H9 (cell line): ENCODE data around the gene ZDHHC24. TPM values are rescaled to one million over a fixed set of nuclear protein-coding genes. Genes with fewer than 3 reads are reported as not detected.

Experiments used
- DNase-seq: peaks from one replicate; pipeline ENCODE4 v3.0.0-alpha.2; 2017
- H2AFZ ChIP-seq: one replicate; pipeline ENCODE4 v1.6.1; 2013; ENCODE audit warnings: mild to moderate bottlenecking, low read length, control low read depth, moderate library complexity
- H2AK5ac ChIP-seq: 2 replicates; pipeline ENCODE4 v1.6.1; 2013; ENCODE audit warnings: low read length, control low read depth, mixed read lengths; ENCODE audit not compliant: insufficient read length
- H2BK120ac ChIP-seq: one replicate; pipeline ENCODE4 v1.6.1; 2013; ENCODE audit warnings: low read depth, mild to moderate bottlenecking, low read length, control low read depth, inconsistent platforms; ENCODE audit not compliant: poor library complexity, severe bottlenecking
- H2BK12ac ChIP-seq: 2 replicates; pipeline ENCODE4 v1.6.1; 2013; ENCODE audit warnings: low read length, control low read depth, mixed read lengths, low read depth; ENCODE audit not compliant: insufficient read length
- H2BK15ac ChIP-seq: 2 replicates; pipeline ENCODE4 v1.6.1; 2013; ENCODE audit warnings: low read depth, low read length, control low read depth
- H2BK20ac ChIP-seq: one replicate; pipeline ENCODE4 v1.6.1; 2013; ENCODE audit warnings: low read depth, mild to moderate bottlenecking, low read length, control low read depth, inconsistent platforms; ENCODE audit not compliant: poor library complexity, severe bottlenecking
- H2BK5ac ChIP-seq: 2 replicates; pipeline ENCODE4 v1.6.1; 2013; ENCODE audit warnings: low read length, control low read depth, mixed read lengths; ENCODE audit not compliant: insufficient read length
- H3K14ac ChIP-seq: 2 replicates; pipeline ENCODE4 v1.6.1; 2013; ENCODE audit warnings: low read length, control low read depth; ENCODE audit not compliant: insufficient read depth
- H3K18ac ChIP-seq: 2 replicates; pipeline ENCODE4 v1.6.1; 2013; ENCODE audit warnings: low read depth, mild to moderate bottlenecking, mixed read lengths, low read length, control low read depth; ENCODE audit not compliant: insufficient read length
- H3K23ac ChIP-seq: 2 replicates; pipeline ENCODE4 v1.6.1; 2013; ENCODE audit warnings: low read length, control low read depth, mixed read lengths, low read depth; ENCODE audit not compliant: insufficient read length
- H3K23me2 ChIP-seq: 2 replicates; pipeline ENCODE4 v1.6.1; 2013; ENCODE audit warnings: low read depth, mild to moderate bottlenecking, mixed read lengths, low read length, control low read depth; ENCODE audit not compliant: insufficient read length, poor library complexity, severe bottlenecking
- H3K27ac ChIP-seq: 2 replicates; pipeline ENCODE4 v1.5.1; 2013; ENCODE audit warnings: low read length, control low read depth, mixed read lengths, low read depth; ENCODE audit not compliant: insufficient read length
- H3K27me3 ChIP-seq: 2 replicates; pipeline ENCODE4 v1.6.1; 2013; ENCODE audit warnings: low read length, control low read depth, inconsistent platforms; ENCODE audit not compliant: insufficient read depth
- H3K4ac ChIP-seq: 2 replicates; pipeline ENCODE4 v1.6.1; 2013; ENCODE audit warnings: low read depth, mild to moderate bottlenecking, control low read depth, inconsistent platforms, low read length, moderate library complexity
- H3K4me1 ChIP-seq: 2 replicates; pipeline ENCODE4 v1.6.1; 2013; ENCODE audit warnings: low read length, control low read depth, inconsistent platforms; ENCODE audit not compliant: insufficient read depth
- H3K4me2 ChIP-seq: 2 replicates; pipeline ENCODE4 v1.6.1; 2013; ENCODE audit warnings: low read length, control low read depth, mixed read lengths; ENCODE audit not compliant: insufficient read length, insufficient read depth
- H3K56ac ChIP-seq: 2 replicates; pipeline ENCODE4 v1.6.1; 2013; ENCODE audit warnings: low read depth, mild to moderate bottlenecking, mixed read lengths, low read length, control low read depth; ENCODE audit not compliant: insufficient read length
- H3K79me1 ChIP-seq: 2 replicates; pipeline ENCODE4 v1.6.1; 2013; ENCODE audit warnings: low read depth, mild to moderate bottlenecking, moderate library complexity, low read length, control low read depth, inconsistent platforms; ENCODE audit not compliant: insufficient read depth, poor library complexity, severe bottlenecking
- H3K79me2 ChIP-seq: 2 replicates; pipeline ENCODE4 v1.6.1; 2013; ENCODE audit warnings: low read length, control low read depth, inconsistent platforms; ENCODE audit not compliant: insufficient read depth
- H3K9ac ChIP-seq: 2 replicates; pipeline ENCODE4 v1.6.1; 2013; ENCODE audit warnings: low read length, control low read depth, mixed read lengths; ENCODE audit not compliant: insufficient read length; ENCODE audit errors: extremely low read depth
- H3K9me3 ChIP-seq: one replicate; pipeline ENCODE4 v1.6.1; 2013; ENCODE audit warnings: low read depth, low read length, inconsistent platforms; ENCODE audit not compliant: control insufficient read depth
- H3T11ph ChIP-seq: one replicate; pipeline ENCODE4 v1.6.1; 2013; ENCODE audit warnings: mild to moderate bottlenecking, low read length, control low read depth, inconsistent platforms
- H4K20me1 ChIP-seq: one replicate; pipeline ENCODE4 v1.6.1; 2013; ENCODE audit not compliant: control insufficient read depth, insufficient read length, insufficient read depth
- H4K5ac ChIP-seq: 2 replicates; pipeline ENCODE4 v1.6.1; 2013; ENCODE audit warnings: low read depth, mild to moderate bottlenecking, mixed read lengths, low read length, control low read depth; ENCODE audit not compliant: insufficient read length
- H4K8ac ChIP-seq: replicated peaks from 2 replicates; pipeline ENCODE4 v1.6.1; 2013; ENCODE audit warnings: low read length, control low read depth, mixed read lengths, low read depth; ENCODE audit not compliant: insufficient read length
- H4K91ac ChIP-seq: 2 replicates; pipeline ENCODE4 v1.6.1; 2013; ENCODE audit warnings: low read depth, mild to moderate bottlenecking, moderate library complexity, mixed read lengths, low read length, control low read depth; ENCODE audit not compliant: insufficient read length
- H3K27ac Mint-ChIP-seq, 3 experiments: 2 replicates in 2 of 3; 3 replicates in 1 of 3; pipeline ENCODE4 v1.8.0; 2020 to 2021; ENCODE audit warnings: mixed read lengths in 3 of 3, mild to moderate bottlenecking in 1 of 3, moderate library complexity in 1 of 3
- H3K27me3 Mint-ChIP-seq: 2 replicates; pipeline ENCODE4 v1.8.0; 2021; ENCODE audit warnings: low read depth, mild to moderate bottlenecking, moderate library complexity, mixed read lengths
- H3K36me3 Mint-ChIP-seq, 3 experiments: 2 replicates in 2 of 3; 3 replicates in 1 of 3; pipeline ENCODE4 v1.8.0; 2020 to 2021; ENCODE audit warnings: low read depth in 3 of 3, mixed read lengths in 3 of 3; ENCODE audit not compliant: insufficient read depth in 1 of 3
- H3K4me1 Mint-ChIP-seq, 2 experiments: 2 replicates each; pipeline ENCODE4 v1.8.0; 2020; ENCODE audit warnings: mixed read lengths in 2 of 2
- H3K4me3 Mint-ChIP-seq, 2 experiments: 2 replicates in 1 of 2; 3 replicates in 1 of 2; pipeline ENCODE4 v1.8.0; 2020 to 2021; ENCODE audit warnings: mild to moderate bottlenecking in 2 of 2, mixed read lengths in 2 of 2, moderate library complexity in 1 of 2
- H3K9me3 Mint-ChIP-seq, 2 experiments: 2 replicates in 1 of 2; 3 replicates in 1 of 2; pipeline ENCODE4 v1.8.0; 2020; ENCODE audit warnings: mild to moderate bottlenecking in 2 of 2, mixed read lengths in 2 of 2, moderate library complexity in 1 of 2
- WGBS: extraction: QIAGEN DNeasy Blood & Tissue Kit; methylation state at CpG from one replicate; pipeline ENCODE4 v1.1.7; 2013; ENCODE audit warnings: missing lambda C conversion rate, low lambda C conversion rate, mixed read lengths; ENCODE audit not compliant: insufficient read length; ENCODE audit errors: extremely low coverage; 5-methylcytosine and 5-hydroxymethylcytosine counted together
- total RNA-seq: library from RNA; stranded (reverse); gene quantifications from 2 replicates; pipeline ENCODE4 v1.2.1, GENCODE V29; 2021
- TF ChIP-seq, protein P1 (sequence below): fragments of 200-600 bp; sonication (generic); conservative IDR thresholded peaks from 3 replicates; pipeline ENCODE4 v1.8.0; 2021; ENCODE audit warnings: antibody characterized with exemption, mild to moderate bottlenecking

The ZDHHC24 gene
- total RNA-seq, 1 experiment from 2014 or later: 8.9 TPM

DNA sequence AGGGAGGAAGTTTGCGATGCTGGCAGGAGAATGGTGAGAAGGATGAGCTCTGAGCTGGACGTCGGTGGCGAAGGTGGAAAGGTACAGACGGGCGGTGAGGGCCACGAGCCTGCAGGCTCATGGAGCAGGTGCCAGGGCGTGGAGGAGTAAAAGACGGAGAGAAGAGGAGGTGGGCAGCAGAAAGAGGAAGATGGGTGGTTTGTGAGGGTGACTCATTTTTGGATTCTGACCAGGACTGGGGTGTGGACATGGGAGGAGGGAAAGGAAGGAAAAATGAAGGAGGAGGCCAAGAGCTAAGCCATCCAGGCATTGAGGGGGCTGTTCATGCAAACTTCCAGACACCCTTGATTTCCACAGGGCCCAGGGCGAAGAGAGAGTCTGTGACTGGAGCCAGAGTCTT, 3.5 kb downstream of the ZDHHC24 start:
- Histone ChIP-seq H3K4ac (no peak overlapping the region), H2BK120ac (no peak overlapping the region), H2AK5ac (no peak overlapping the region), H3T11ph (no peak overlapping the region), H3K14ac (no peak overlapping the region), H4K91ac (no peak overlapping the region), H3K9ac (no peak overlapping the region), H3K79me2 (no peaks in the 10 kb centered on the region), H3K79me1 (no peaks in the 10 kb centered on the region), H3K23me2 (no peaks in the 10 kb centered on the region), H4K8ac (no peak overlapping the region), H4K20me1 (no peaks in the 10 kb centered on the region), H2AFZ (no peak overlapping the region), H3K56ac (no peak overlapping the region), H3K27me3 (no peaks in the 10 kb centered on the region), H3K27ac (no peak overlapping the region), H2BK5ac (no peak overlapping the region), H2BK15ac (no peak overlapping the region), H3K4me1 (no peaks in the 10 kb centered on the region; the same call in 1 of the 2 replicates), H3K9me3 (no peaks in the 10 kb centered on the region), H4K5ac (no peak overlapping the region), H2BK12ac (no peak overlapping the region), H3K23ac (no peak overlapping the region), H3K4me2 (no peak overlapping the region), H3K18ac (no peak overlapping the region), H2BK20ac (no peak overlapping the region)
- Mint-ChIP-seq H3K27me3 (no peaks in the 10 kb centered on the region; the same call in 1 of the 2 replicates), H3K36me3 (peaks cover 1 to 33% (median 28%) of the 10 kb centered on the region in 3 experiments), H3K4me1 (peaks cover 25 to 26% of the 10 kb centered on the region in 2 experiments), H3K27ac (peak overlapping the region in 2 of 3 experiments; percentile 39; a peak in 4 of 7 replicates), H3K9me3 (no peaks in the 10 kb centered on the region), H3K4me3 (no peak overlapping the region)
- WGBS: no CpG with 5 or more reads among the region's 10 CpGs
- no peak for DNase-seq
- TF ChIP-seq, protein P1, sequence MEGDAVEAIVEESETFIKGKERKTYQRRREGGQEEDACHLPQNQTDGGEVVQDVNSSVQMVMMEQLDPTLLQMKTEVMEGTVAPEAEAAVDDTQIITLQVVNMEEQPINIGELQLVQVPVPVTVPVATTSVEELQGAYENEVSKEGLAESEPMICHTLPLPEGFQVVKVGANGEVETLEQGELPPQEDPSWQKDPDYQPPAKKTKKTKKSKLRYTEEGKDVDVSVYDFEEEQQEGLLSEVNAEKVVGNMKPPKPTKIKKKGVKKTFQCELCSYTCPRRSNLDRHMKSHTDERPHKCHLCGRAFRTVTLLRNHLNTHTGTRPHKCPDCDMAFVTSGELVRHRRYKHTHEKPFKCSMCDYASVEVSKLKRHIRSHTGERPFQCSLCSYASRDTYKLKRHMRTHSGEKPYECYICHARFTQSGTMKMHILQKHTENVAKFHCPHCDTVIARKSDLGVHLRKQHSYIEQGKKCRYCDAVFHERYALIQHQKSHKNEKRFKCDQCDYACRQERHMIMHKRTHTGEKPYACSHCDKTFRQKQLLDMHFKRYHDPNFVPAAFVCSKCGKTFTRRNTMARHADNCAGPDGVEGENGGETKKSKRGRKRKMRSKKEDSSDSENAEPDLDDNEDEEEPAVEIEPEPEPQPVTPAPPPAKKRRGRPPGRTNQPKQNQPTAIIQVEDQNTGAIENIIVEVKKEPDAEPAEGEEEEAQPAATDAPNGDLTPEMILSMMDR: no peak
